Activated CD4-positive, alpha-beta T cell treated with anti-CD3 and anti-CD28 coated beads, Interleukin-2, Interleukin-4, amounts not matched to agents 100 ng/mL and 50 ng/mL, durations not matched to agents 16 hours and 8 hours (primary cell): ENCODE results near the gene MAP3K10.

Source experiments
- DNase-seq: peaks from one replicate; pipeline ENCODE4 v3.0.0-alpha.2; 2020; ENCODE audit warnings: low spot score

Gene MAP3K10

GRCh38 chr19:40249781-40250180, 58.6 kb downstream of the MAP3K10 start:
- no peak for DNase-seq

DNA sequence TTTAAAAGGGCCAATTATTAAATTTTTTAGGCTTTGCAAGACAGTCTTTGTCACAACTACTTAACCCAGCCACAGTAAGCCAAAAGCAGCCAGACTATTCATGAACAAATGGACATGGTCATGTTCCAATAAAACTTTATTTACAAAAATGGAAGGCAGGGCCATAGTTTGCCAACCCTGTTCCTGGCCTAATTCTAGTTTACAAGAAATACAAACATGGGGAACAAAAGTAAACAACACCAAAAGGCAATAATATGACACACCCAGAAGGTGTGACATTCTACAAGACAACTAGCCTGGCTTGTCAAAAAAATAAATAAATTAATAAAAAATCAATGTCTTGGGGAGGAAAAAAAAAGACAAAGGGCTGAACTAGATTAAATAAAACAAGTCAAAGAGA, 60.0 kb downstream of the MAP3K10 start:
- DNase-seq: no peak

- DNase-seq: no peak
Observed at GRCh38 chr19:40251991-40252390, 60.8 kb downstream of the MAP3K10 start.

DNA sequence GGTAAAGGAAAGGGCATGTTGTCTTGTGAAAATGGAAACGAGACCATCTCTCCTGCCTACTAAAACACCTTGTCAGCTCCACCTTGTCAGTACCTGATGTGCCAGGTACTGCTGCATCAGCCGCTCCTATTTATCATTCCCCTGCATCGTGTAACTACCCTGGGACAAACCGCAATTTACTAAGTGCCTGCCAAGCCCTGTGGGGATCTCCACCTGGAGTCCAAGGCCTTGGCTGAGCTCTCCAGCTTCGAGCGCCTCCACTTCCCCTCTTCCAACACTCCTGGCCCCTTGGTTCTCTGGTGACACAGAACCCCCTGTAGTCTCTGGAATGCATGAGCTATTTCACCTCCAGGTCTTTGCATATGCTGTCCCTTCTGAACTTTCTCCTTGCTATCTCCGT, 61.2 kb downstream of the MAP3K10 start:
- no peak for DNase-seq

- DNase-seq: no peak
Observed at GRCh38 chr19:40253611-40254092, 62.4 kb downstream of the MAP3K10 start.

DNA sequence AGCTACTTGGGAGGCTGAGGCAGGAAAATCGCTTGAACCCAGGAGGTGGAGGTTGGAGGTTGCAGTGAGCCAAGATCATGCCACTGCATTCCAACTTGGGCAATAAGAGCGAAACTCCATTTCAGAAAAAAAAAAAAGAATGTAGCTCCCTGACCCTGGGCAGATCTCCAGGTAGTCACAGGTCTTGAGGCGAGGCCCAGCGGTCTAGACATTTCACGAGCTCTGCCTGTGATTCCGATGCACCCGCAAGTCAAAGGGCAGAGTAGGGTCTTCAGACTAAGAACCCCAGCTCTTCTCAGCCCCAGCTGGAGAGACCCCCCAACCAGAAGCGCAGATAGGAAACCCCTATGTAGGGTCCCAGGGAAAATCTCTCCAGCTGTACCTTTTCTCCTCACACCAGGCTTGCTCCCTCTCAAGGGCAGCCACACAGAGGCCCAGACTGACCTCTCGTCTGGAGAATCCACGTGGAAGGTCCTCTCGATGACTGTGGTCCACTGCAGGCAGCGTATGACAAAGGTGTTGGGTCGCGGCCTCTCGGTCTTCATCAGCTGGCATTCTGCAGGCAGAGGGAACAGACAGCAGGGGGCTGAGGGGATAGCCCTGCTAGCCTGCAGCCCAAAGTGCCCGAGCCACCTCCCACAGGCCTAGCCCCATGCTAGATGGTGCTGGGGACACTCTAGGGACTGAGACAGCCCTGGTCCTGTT, 63.6 kb downstream of the MAP3K10 start:
- DNase-seq: no peak

GRCh38 chr19:40255619-40256166, 64.5 kb downstream of the MAP3K10 start:
- DNase-seq: no peak

DNA sequence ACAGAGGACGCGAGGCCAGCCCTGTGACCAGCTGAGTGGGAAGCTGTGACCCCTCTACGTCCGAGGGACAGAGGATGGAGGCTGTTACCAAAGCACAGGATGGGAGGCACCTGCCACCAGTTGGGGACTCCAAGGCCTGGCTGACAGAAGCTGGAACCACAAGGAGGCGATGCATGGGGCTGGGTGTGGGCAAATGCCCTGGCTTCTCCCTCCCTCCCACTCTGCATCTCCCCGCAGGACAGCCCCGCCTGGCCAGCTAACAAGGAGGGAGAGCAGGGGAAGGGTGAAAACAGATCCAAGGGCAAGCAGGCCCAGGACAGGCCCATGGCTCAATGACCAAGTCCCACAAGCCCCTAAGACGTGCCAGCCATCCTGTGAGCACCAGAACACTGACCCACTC, 65.3 kb downstream of the MAP3K10 start:
- no peak for DNase-seq

DNA sequence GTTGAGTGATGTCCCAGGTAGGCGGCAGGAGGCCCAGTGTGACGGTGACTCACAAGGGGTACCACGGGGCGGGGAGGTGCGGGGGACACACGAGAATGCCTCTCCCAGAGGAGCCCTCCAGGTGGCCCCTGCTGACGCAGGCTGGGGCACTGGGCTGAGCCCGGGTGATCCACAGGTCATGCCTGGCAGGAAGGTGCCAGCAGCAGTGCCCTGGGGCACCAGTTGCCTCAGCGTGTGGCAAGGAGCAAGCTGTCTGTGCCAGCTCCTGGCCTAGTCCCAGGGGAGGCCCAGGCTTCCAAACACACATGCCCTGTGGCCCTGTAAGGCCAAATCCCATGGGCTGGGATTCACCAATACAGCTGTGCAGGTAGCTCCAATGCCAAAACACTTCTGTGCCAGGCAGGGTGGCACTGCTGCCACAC, 65.9 kb downstream of the MAP3K10 start:
- DNase-seq: no peak

DNA sequence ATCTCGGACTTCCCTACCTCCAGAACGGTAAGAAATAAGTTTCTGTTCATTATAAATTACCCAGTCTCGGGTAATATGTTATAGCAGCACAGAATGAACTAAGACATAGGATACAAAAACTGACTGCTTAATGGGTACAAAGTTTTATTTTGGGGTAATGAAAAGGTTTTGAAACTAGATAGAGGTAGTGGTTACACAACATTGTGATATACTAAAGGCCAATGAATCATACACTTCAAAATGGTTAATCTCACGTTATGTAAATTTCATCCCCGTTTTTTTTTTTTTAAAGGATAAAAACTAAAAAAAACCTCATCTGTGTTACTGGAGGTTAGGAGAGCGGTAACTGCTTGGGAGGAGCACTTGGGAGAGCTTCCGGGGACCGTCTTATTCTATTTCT, 70.4 kb downstream of the MAP3K10 start:
- no peak for DNase-seq

- DNase-seq: no peak
Observed at GRCh38 chr19:40262422-40262821, 71.2 kb downstream of the MAP3K10 start.

DNA sequence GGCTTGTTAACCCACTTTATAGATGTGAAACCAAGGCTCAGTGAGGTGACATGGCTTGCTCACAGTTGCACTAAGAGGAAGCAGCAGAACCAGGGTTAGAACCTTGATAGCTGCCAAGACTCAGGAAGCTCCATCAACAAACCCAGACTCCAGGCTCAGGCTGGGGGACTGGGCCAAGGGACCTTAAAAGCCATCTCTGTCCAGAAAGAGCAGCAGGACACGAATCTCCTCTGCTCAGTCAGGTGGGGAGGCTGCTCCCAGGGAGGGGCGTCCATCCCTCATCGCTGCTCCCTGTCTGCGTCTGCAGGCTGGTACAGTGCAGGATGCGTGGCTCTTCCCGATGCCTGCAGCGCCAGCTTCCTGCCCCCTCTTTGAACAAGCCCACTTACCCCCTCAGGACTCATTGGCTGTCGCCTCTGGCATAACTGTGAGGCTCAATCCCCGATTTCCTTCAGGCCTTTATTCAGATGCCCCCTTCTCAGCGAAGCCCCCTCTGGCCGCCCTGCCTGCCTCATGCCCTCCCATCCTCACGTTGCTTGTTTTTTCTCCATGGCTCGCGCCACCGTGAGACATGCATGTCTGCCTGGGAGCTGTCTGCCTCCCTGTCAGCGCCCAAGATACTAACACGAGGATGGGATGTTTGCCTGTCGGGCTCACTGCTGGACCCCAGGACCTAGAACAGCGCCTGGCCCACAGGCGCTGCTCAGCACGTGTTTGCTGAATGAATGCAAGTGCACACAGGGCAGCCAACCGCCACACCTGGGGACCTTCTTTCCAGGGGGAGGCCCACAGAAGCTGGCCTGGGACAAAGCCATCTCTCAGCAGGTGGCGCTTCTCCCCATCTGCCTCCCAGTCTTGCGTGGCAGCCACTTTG, 72.5 kb downstream of the MAP3K10 start:
- DNase-seq: no peak

- DNase-seq: no peak
Observed at GRCh38 chr19:40264314-40265054, 73.3 kb downstream of the MAP3K10 start.
